GM21528 (cell line): ENCODE results near the gene SLC4A9.

Experiments used
- ATAC-seq: cut with Tn5 transposase; IDR thresholded peaks from one replicate; pipeline ENCODE4 v1.9.1; 2021; ENCODE audit warnings: mild to moderate bottlenecking, moderate library complexity; ENCODE audit not compliant: unreplicated experiment, low FRiP score

The SLC4A9 gene

GRCh38 chr5:140360101-140360500 is at the start of gene SLC4A9:
TSS of gene SLC4A9 (plus strand) at chr5:140360194. CDS start at chr5:140360237, 43 bp downstream.
- no peak for ATAC-seq

GRCh38 chr5:140310434-140310833 is 49.6 kb upstream of the SLC4A9 start:
- ATAC-seq = no peak

GRCh38 chr5:140311011-140311467 is 49.0 kb upstream of the SLC4A9 start:
- no peak for ATAC-seq

GRCh38 chr5:140312067-140312790 is 47.8 kb upstream of the SLC4A9 start:
- no peak for ATAC-seq

- no peak for ATAC-seq
Measured at GRCh38 chr5:140312791-140313189, 47.2 kb upstream of the SLC4A9 start.

- no peak for ATAC-seq
Measured at GRCh38 chr5:140317859-140318258, 42.1 kb upstream of the SLC4A9 start.

- ATAC-seq = no peak
Measured at GRCh38 chr5:140318792-140319191, 41.2 kb upstream of the SLC4A9 start.

GRCh38 chr5:140319833-140320232 is 40.2 kb upstream of the SLC4A9 start:
- ATAC-seq = no peak

GRCh38 chr5:140321796-140322195 is 38.2 kb upstream of the SLC4A9 start:
- ATAC-seq = no peak

- no peak for ATAC-seq
Measured at GRCh38 chr5:140322751-140323731, 37.0 kb upstream of the SLC4A9 start.

- ATAC-seq = no peak
Measured at GRCh38 chr5:140324041-140324600, 35.9 kb upstream of the SLC4A9 start.

GRCh38 chr5:140324617-140325241 is 35.3 kb upstream of the SLC4A9 start:
- ATAC-seq = no peak

GRCh38 chr5:140325486-140325885 is 34.5 kb upstream of the SLC4A9 start:
- no peak for ATAC-seq

- ATAC-seq = no peak
Measured at GRCh38 chr5:140327589-140327988, 32.4 kb upstream of the SLC4A9 start.

- no peak for ATAC-seq
Measured at GRCh38 chr5:140328036-140328764, 31.8 kb upstream of the SLC4A9 start.

- no peak for ATAC-seq
Measured at GRCh38 chr5:140329739-140330481, 30.1 kb upstream of the SLC4A9 start.

GRCh38 chr5:140331638-140332037 is 28.4 kb upstream of the SLC4A9 start:
- ATAC-seq = no peak

- ATAC-seq = no peak
Measured at GRCh38 chr5:140336388-140336787, 23.6 kb upstream of the SLC4A9 start.

- ATAC-seq = no peak
Measured at GRCh38 chr5:140337880-140338279, 22.1 kb upstream of the SLC4A9 start.
